ENCODE data around the gene ELMO1.

DNA sequence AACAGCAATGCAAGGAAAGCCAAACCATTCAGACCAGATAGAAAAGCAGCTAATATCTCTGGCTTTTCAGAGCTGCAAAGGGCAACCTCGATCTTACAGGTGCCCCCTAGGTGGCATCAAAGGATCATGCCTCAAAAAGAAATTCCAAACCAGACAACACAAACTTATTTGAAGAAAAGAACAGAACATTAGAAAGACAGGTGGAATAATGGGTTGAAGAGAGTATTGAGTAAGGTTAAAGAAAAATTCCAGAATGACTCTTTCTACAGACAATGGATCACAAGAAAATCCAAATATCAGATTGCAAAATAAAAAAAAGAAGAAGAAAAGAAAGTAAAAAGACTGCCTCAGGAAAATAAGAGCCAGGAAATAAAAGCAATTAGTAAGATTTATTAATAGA lies 213.7 kb downstream of the ELMO1 start:
- TF ChIP-seq POLR2A (IDR thresholded peaks at IDR 0.05), result no peak
- TF ChIP-seq, protein P1, sequence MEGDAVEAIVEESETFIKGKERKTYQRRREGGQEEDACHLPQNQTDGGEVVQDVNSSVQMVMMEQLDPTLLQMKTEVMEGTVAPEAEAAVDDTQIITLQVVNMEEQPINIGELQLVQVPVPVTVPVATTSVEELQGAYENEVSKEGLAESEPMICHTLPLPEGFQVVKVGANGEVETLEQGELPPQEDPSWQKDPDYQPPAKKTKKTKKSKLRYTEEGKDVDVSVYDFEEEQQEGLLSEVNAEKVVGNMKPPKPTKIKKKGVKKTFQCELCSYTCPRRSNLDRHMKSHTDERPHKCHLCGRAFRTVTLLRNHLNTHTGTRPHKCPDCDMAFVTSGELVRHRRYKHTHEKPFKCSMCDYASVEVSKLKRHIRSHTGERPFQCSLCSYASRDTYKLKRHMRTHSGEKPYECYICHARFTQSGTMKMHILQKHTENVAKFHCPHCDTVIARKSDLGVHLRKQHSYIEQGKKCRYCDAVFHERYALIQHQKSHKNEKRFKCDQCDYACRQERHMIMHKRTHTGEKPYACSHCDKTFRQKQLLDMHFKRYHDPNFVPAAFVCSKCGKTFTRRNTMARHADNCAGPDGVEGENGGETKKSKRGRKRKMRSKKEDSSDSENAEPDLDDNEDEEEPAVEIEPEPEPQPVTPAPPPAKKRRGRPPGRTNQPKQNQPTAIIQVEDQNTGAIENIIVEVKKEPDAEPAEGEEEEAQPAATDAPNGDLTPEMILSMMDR (IDR thresholded peaks at IDR 0.05), result peak in 1 of 3 donors; percentile 43

Data from ovary (tissue), 3 donors.